ENCODE data around the gene CLNK. TPM values are rescaled to one million over a fixed set of nuclear protein-coding genes. Genes with fewer than 3 reads are reported as not detected.

The CLNK gene
- total and polyA plus RNA-seq, 7 donors, result 0.01 to 0.09 TPM; not detected in 5

DNA sequence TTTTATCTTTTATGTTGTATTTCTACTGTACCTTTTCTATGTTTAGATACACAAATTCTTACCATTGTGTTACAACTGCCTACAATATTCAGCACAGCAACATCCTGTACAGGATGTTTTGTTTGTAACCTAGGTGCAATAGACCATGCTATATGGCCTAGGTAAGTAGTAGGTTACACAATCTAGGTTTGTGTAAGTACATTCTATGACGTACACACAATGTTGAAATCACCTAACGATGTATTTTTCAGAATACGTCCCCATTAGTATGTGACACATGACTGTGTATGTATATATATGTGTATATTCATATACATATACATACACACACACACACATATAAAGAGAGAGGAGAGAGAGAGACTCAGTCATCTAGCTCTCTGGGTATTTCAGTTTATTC, 103.5 kb downstream of the CLNK start:
- H3K27ac ChIP-seq, result no peak overlapping the region
- WGBS, 3 donors, result 90 to 93% (median 92%) methylated on average over 3 of the region's 3 CpGs
- intact Hi-C loops (cut with DNase I), result no loop called here

DNA sequence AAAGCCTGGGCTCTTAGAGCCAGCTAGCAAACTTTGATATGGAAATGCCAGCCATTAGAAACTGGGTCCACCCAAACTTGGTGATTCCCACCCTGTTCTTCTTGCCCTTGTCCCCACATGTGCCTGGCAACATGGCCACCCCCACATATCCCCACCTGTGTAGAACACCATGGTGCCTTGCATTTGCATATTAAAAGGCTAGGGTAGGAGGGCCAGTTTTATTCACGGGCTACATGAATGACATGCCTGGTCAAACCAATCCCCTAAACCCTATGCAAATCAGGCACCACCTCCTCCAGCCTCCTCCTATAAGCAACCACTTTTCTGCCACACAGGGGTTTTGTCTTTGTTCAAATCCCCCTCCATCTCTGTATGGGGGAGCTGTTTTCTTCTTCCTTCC, 104.9 kb downstream of the CLNK start:
- TF ChIP-seq, protein P1, sequence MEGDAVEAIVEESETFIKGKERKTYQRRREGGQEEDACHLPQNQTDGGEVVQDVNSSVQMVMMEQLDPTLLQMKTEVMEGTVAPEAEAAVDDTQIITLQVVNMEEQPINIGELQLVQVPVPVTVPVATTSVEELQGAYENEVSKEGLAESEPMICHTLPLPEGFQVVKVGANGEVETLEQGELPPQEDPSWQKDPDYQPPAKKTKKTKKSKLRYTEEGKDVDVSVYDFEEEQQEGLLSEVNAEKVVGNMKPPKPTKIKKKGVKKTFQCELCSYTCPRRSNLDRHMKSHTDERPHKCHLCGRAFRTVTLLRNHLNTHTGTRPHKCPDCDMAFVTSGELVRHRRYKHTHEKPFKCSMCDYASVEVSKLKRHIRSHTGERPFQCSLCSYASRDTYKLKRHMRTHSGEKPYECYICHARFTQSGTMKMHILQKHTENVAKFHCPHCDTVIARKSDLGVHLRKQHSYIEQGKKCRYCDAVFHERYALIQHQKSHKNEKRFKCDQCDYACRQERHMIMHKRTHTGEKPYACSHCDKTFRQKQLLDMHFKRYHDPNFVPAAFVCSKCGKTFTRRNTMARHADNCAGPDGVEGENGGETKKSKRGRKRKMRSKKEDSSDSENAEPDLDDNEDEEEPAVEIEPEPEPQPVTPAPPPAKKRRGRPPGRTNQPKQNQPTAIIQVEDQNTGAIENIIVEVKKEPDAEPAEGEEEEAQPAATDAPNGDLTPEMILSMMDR (IDR thresholded peaks at IDR 0.05), result no peak
- H3K9me3 ChIP-seq, result no peaks in the 10 kb centered on the region
- 47 to 69% (median 56%) methylated on average over 1 of the region's 1 CpG for WGBS, 3 donors
- peaks cover 0 to 3% (median 2%) of the 10 kb centered on the region in 3 donors for H3K27me3 ChIP-seq (ENCODE audit: insufficient read depth in 3 of 3, low read length in 2 of 3)
- H3K4me3 ChIP-seq, result no peak overlapping the region
- H3K27ac ChIP-seq, result no peak overlapping the region
- intact Hi-C loops (cut with DNase I), result no loop called here
- no peaks in the 10 kb centered on the region for H3K4me1 ChIP-seq
- ATAC-seq, result no peak
- DNase-seq, result no peak
- H3K36me3 ChIP-seq (ENCODE audit: insufficient read depth in 1 of 2, low read depth in 1 of 2), result no peaks in the 10 kb centered on the region

More for the DNA sequence above, 103.5 kb downstream of the CLNK start:
- TF ChIP-seq, protein P1 (IDR thresholded peaks at IDR 0.05), result no peak
- Histone ChIP-seq H3K9me3 (no peaks in the 10 kb centered on the region), H3K36me3 (ENCODE audit: insufficient read depth in 1 of 2, low read depth in 1 of 2) (no peaks in the 10 kb centered on the region), H3K27me3 (ENCODE audit: insufficient read depth in 3 of 3, low read length in 2 of 3) (peaks cover 0 to 2% (median 0%) of the 10 kb centered on the region in 3 donors), H3K4me3 (no peak overlapping the region), H3K4me1 (no peaks in the 10 kb centered on the region)
- ATAC-seq, result no peak
- DNase-seq, result no peak

DNA sequence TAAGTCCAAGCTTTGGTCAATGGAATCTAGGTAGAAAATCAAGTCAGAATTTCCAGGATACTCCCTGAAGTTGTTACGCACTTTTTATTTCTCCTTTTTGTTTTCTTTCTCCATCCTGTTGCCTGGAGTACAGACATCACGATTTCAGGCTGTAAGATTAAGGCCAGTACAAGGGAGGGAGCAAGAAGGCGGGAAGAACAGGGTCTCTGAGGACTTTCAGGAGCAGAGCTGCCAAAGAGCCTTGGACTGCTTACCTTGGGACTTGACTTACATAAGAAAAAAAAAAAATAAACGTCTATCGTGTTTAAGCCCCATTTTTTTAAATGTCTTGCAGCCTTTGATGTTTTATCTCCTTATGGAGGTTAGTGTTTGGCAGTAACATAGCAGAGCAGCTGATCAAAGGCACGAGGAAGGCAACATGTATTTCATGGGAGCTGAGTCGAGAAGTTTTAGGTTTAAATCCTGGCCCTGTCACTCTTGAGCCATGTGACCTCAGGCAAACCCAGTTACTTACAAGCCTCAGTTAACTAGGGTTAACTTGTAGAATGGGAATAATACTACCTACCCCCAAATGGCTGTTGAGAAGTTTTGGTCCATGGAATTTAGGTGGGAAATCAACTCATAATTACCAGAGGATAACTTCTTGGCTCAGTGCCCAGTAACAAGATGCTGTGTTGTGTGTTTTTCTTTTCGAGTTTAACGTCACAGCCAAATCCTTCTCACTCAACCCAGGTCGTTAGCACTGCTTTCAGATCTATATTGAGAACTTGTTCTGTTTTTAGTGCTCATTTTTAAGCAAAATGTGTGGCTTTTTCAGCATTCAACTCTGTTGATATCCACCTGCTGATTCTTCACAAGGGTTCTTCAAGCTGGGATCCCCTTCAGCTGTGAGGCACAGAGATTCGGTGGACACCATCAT, 106.8 kb downstream of the CLNK start:
- H3K4me3 ChIP-seq, result no peak overlapping the region
- H3K36me3 ChIP-seq (ENCODE audit: insufficient read depth in 1 of 2, low read depth in 1 of 2), result no peaks in the 10 kb centered on the region
- TF ChIP-seq, protein P1 (IDR thresholded peaks at IDR 0.05), result no peak
- ATAC-seq (no peak), DNase-seq (no peak)
- no peaks in the 10 kb centered on the region for H3K4me1 ChIP-seq
- H3K9me3 ChIP-seq, result no peaks in the 10 kb centered on the region
- peaks cover 0 to 3% (median 2%) of the 10 kb centered on the region in 3 donors for H3K27me3 ChIP-seq (ENCODE audit: insufficient read depth in 3 of 3, low read length in 2 of 3)
- H3K27ac ChIP-seq, result no peak overlapping the region
- WGBS, 3 donors, result 28 to 36% (median 34%) methylated on average over 11 of the region's 11 CpGs
- intact Hi-C loops (cut with DNase I), result no loop called here

DNA sequence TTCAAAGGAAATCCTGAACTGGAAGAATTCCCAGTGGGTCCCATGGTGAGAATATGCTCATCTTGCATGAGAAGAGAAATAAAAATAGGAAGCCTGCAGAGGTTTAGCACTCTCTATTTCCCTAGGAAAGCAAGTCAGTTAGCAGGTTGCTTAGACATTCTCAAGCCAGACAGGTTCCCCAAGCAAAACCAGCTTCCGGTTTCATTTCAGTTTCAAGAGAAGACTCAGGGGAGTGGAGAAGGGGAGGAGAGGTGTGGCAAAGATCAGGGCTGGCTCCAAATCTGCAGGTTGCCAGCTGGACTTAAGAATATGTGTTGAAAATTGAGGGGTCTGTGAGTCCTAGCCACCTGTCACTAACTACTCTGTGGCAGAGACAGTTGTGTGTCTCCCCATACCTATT, 107.5 kb downstream of the CLNK start:
- Histone ChIP-seq H3K4me1 (no peaks in the 10 kb centered on the region), H3K27ac (no peak overlapping the region), H3K36me3 (ENCODE audit: insufficient read depth in 1 of 2, low read depth in 1 of 2) (no peaks in the 10 kb centered on the region), H3K4me3 (no peak overlapping the region), H3K27me3 (ENCODE audit: insufficient read depth in 3 of 3, low read length in 2 of 3) (peaks cover 0 to 3% (median 2%) of the 10 kb centered on the region in 3 donors), H3K9me3 (no peaks in the 10 kb centered on the region)
- 0 to 26% (median 0%) methylated on average over 1 of the region's 1 CpG for WGBS, 3 donors
- no peak for ATAC-seq
- TF ChIP-seq, protein P1 (IDR thresholded peaks at IDR 0.05), result no peak
- intact Hi-C loops (cut with DNase I), result no loop called here
- no peak for DNase-seq

Measured in psoas muscle (tissue), 8 donors.